Measurements from ENCODE around the gene RACGAP1.

DNA sequence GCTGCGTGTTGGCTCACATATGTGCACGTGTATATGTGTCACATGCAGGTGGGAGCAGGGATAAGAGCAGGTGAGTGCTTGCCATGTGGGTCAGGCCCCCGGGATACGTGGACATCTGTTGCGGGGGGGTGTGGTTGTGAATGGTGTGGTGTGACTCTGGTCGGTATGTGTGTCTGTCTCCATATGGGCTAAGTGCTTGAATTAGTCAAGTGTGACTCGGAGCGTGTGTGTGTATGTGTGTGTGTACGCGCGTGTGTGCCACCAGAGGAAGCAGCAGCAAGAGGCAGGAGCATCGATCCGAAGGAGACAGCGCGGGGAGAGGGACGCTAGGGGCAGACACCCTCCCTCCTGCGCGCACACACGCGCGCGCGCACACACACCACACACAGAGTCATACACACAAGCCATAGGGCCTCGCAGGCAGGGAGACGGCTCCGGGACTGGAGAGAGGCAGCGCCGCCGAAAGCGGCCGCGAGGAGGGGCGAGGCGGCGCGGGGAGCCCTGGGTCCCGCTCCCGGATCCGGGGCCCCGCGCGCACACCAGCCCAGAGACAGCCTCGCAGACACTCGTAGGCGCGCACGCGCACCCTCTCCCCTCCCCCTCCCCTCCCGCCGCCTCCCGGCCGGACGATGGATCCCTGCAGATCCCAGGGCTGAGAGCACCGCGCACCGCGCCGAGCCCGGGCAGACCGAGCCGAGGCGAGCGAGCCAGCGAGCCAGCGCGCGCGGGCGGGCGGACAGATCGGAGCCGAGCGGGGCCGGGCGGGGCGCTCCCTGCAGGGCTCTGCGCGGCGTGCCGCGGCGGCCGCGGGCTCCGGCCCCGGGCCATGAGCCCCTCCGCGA, 31.9 kb upstream of the RACGAP1 start, which contains the start of gene ASIC1:
- no peak for TF ChIP-seq ZNF8 (CRISPR knock-in tag; IDR thresholded peaks at IDR 0.05)
- no peak for TF ChIP-seq SNAI2 (CRISPR knock-in tag; IDR thresholded peaks at IDR 0.05)
- no peak for TF ChIP-seq GLIS3 (CRISPR knock-in tag; IDR thresholded peaks at IDR 0.05)
- no peak for TF ChIP-seq ISL1 (CRISPR knock-in tag; IDR thresholded peaks at IDR 0.05)
- TF ChIP-seq CREB5 (CRISPR knock-in tag; IDR thresholded peaks at IDR 0.05; ENCODE audit: low read depth), result no peak
- TF ChIP-seq, protein P1, sequence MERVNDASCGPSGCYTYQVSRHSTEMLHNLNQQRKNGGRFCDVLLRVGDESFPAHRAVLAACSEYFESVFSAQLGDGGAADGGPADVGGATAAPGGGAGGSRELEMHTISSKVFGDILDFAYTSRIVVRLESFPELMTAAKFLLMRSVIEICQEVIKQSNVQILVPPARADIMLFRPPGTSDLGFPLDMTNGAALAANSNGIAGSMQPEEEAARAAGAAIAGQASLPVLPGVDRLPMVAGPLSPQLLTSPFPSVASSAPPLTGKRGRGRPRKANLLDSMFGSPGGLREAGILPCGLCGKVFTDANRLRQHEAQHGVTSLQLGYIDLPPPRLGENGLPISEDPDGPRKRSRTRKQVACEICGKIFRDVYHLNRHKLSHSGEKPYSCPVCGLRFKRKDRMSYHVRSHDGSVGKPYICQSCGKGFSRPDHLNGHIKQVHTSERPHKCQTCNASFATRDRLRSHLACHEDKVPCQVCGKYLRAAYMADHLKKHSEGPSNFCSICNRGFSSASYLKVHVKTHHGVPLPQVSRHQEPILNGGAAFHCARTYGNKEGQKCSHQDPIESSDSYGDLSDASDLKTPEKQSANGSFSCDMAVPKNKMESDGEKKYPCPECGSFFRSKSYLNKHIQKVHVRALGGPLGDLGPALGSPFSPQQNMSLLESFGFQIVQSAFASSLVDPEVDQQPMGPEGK (CRISPR knock-in tag; IDR thresholded peaks at IDR 0.05; ENCODE audit: borderline replicate concordance), result no peak
- no peak for TF ChIP-seq ZNF565 (CRISPR knock-in tag; conservative IDR thresholded peaks at IDR 0.05; ENCODE audit: low read depth)
- no peak for TF ChIP-seq ESRRG (CRISPR knock-in tag; IDR thresholded peaks at IDR 0.05)
- no peak for TF ChIP-seq ZFP30 (CRISPR knock-in tag; IDR thresholded peaks at IDR 0.05)
